Neural cell (in vitro differentiated cells): Measurements from ENCODE around the gene KLHL9.

Experiments used
- CTCF ChIP-seq: fragments of 450-650 bp; IDR thresholded peaks from 2 replicates; pipeline ENCODE4 v1.5.1; 2014; ENCODE audit warnings: antibody characterized with exemption, mild to moderate bottlenecking, moderate library complexity; ENCODE audit not compliant: poor library complexity, severe bottlenecking
- REST ChIP-seq: IDR thresholded peaks from 2 replicates; pipeline ENCODE4 v1.6.1; 2012; ENCODE audit warnings: borderline replicate concordance

- TF ChIP-seq REST = no peak
- TF ChIP-seq CTCF = no peak
Measured at GRCh38 chr9:21357479-21358460, 22.6 kb upstream of the KLHL9 start.
